ENCODE measurements around the gene TBC1D22A.

Gene TBC1D22A

DNA sequence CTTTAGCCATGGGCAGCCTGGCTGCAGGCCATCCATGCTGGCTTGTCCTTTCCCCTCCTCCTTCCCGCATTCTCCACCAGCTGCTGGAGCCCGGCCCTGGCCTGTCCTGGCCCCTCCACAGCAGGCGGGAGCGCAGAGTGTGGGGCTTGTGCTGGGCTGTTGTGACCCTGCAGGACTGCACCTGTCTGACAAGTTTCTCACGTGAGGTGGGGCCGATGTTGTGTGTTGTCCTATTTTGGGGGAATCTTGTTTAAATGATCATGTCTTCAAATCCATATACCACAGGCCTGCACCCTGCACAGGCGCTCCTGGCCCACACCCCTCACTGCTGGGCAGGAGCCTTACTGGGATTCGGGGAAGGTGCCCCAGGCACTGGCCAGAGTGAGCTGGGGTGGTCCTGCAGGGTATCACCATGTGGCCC, 30.4 kb downstream of the TBC1D22A start:
- ATAC-seq (ENCODE audit: low read depth): no peak
- TF ChIP-seq, protein P1, sequence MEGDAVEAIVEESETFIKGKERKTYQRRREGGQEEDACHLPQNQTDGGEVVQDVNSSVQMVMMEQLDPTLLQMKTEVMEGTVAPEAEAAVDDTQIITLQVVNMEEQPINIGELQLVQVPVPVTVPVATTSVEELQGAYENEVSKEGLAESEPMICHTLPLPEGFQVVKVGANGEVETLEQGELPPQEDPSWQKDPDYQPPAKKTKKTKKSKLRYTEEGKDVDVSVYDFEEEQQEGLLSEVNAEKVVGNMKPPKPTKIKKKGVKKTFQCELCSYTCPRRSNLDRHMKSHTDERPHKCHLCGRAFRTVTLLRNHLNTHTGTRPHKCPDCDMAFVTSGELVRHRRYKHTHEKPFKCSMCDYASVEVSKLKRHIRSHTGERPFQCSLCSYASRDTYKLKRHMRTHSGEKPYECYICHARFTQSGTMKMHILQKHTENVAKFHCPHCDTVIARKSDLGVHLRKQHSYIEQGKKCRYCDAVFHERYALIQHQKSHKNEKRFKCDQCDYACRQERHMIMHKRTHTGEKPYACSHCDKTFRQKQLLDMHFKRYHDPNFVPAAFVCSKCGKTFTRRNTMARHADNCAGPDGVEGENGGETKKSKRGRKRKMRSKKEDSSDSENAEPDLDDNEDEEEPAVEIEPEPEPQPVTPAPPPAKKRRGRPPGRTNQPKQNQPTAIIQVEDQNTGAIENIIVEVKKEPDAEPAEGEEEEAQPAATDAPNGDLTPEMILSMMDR (IDR thresholded peaks at IDR 0.05; ENCODE audit: poor library complexity, severe bottlenecking): no peak
- Histone ChIP-seq H3K27ac (ENCODE audit: poor library complexity, severe bottlenecking) (no peak overlapping the region), H3K27me3 (ENCODE audit: insufficient read depth, poor library complexity, severe bottlenecking) (no peaks in the 10 kb centered on the region), H3K36me3 (ENCODE audit: low read depth) (peaks cover 21% of the 10 kb centered on the region), H3K4me3 (ENCODE audit: severe bottlenecking) (no peak overlapping the region), H3K9me3 (ENCODE audit: severe bottlenecking) (no peaks in the 10 kb centered on the region), H3K4me1 (ENCODE audit: insufficient read depth, poor library complexity, severe bottlenecking) (peaks cover 8% of the 10 kb centered on the region)
- DNase-seq (ENCODE audit: low spot score): no peak

DNA sequence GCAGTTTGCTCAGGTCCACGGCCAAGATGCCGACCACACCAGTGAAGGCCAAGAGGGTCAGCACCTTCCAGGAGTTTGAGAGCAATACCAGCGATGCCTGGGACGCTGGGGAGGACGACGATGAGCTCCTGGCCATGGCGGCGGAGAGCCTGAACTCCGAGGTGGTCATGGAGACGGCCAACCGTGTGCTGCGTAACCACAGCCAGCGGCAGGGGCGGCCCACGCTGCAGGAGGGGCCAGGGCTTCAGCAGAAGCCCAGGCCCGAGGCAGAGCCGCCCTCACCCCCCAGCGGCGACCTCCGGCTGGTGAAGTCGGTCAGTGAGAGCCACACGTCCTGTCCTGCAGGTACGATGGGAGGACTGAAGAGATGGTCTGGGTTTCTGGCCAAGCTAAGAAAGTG, 31.0 kb downstream of the TBC1D22A start:
- H3K4me1 ChIP-seq (ENCODE audit: insufficient read depth, poor library complexity, severe bottlenecking): peaks cover 8% of the 10 kb centered on the region
- no peak overlapping the region for H3K4me3 ChIP-seq (ENCODE audit: severe bottlenecking)
- ATAC-seq (ENCODE audit: low read depth) (no peak), DNase-seq (ENCODE audit: low spot score) (no peak)
- H3K36me3 ChIP-seq (ENCODE audit: low read depth): peaks cover 25% of the 10 kb centered on the region
- no peaks in the 10 kb centered on the region for H3K9me3 ChIP-seq (ENCODE audit: severe bottlenecking)
- H3K27ac ChIP-seq (ENCODE audit: poor library complexity, severe bottlenecking): no peak overlapping the region
- no peaks in the 10 kb centered on the region for H3K27me3 ChIP-seq (ENCODE audit: insufficient read depth, poor library complexity, severe bottlenecking)
- TF ChIP-seq, protein P1 (IDR thresholded peaks at IDR 0.05; ENCODE audit: poor library complexity, severe bottlenecking): no peak

DNA sequence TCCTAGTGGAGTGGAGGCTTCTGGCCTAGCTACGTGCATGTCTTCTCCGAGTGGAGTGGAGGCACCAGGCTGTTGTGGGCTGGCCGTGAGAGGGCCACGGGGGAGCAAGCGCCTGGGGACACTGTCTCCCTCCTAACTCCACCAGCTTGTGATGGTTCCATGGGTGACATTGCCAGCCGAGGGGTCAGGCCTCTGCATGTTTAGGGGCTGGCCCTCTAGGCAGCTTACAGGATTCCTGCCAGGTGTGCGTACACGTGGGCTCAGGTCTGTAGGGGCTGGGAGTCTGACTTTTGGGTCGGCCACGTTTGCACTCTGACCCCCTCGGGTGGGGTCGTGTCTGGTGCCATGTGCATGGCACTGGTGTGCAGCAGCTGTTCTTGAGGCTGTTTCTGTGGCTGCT, 31.6 kb downstream of the TBC1D22A start:
- Histone ChIP-seq H3K9me3 (ENCODE audit: severe bottlenecking) (no peaks in the 10 kb centered on the region), H3K4me3 (ENCODE audit: severe bottlenecking) (no peak overlapping the region), H3K36me3 (ENCODE audit: low read depth) (peaks cover 27% of the 10 kb centered on the region), H3K27me3 (ENCODE audit: insufficient read depth, poor library complexity, severe bottlenecking) (no peaks in the 10 kb centered on the region), H3K27ac (ENCODE audit: poor library complexity, severe bottlenecking) (no peak overlapping the region), H3K4me1 (ENCODE audit: insufficient read depth, poor library complexity, severe bottlenecking) (peaks cover 8% of the 10 kb centered on the region)
- TF ChIP-seq, protein P1 (IDR thresholded peaks at IDR 0.05; ENCODE audit: poor library complexity, severe bottlenecking): no peak
- no peak for DNase-seq (ENCODE audit: low spot score)
- ATAC-seq (ENCODE audit: low read depth): no peak

DNA sequence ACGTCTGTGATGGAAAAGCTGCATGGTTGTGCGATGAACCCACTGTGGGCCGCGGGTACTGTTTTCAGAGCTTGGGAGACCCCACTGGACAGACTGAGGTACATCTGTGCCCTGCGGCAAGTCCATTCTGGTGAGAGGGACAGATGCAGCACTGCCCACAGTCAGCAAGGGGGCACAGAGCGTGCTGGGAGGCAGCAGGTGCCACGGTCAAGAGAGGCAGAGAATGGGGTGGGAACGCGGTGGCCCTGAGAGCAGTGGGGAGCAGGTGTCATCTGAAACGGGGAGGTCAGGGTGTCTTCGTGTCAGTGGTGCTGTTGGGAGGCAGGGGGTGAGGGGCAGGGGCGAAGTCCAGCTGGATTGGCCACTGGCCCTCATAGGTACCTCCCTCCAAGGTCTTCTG, 32.0 kb downstream of the TBC1D22A start:
- TF ChIP-seq, protein P1 (IDR thresholded peaks at IDR 0.05; ENCODE audit: poor library complexity, severe bottlenecking): no peak
- Histone ChIP-seq H3K36me3 (ENCODE audit: low read depth) (peaks cover 31% of the 10 kb centered on the region), H3K27ac (ENCODE audit: poor library complexity, severe bottlenecking) (no peak overlapping the region)

DNA sequence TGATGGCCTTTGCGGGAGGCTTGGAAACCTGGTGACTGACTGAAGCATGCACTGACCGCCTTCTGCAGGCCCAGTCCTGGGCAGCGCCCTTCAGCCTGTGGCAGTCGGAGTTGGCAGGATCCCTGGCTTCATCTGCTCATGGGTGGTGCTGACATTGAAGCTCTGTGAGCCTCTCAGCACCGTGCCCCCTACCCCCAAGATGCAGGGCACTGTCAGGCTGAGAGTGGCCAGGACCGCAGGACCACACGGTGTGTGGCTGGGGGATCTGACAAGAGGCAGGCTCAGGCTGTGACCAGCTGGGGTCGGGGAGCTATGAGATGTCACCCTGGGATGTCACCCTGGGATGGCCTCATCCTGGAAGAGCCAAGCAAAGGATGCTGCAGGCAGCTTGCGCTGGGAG, 32.7 kb downstream of the TBC1D22A start:
- no peak overlapping the region for H3K27ac ChIP-seq (ENCODE audit: poor library complexity, severe bottlenecking)
- DNase-seq (ENCODE audit: low spot score) (no peak), ATAC-seq (ENCODE audit: low read depth) (no peak)
- TF ChIP-seq, protein P1 (IDR thresholded peaks at IDR 0.05; ENCODE audit: poor library complexity, severe bottlenecking): no peak
- peaks cover 8% of the 10 kb centered on the region for H3K4me1 ChIP-seq (ENCODE audit: insufficient read depth, poor library complexity, severe bottlenecking)
- H3K27me3 ChIP-seq (ENCODE audit: insufficient read depth, poor library complexity, severe bottlenecking): no peaks in the 10 kb centered on the region
- peaks cover 37% of the 10 kb centered on the region for H3K36me3 ChIP-seq (ENCODE audit: low read depth)
- no peak overlapping the region for H3K4me3 ChIP-seq (ENCODE audit: severe bottlenecking)
- H3K9me3 ChIP-seq (ENCODE audit: severe bottlenecking): no peaks in the 10 kb centered on the region

More for the DNA sequence above, 32.0 kb downstream of the TBC1D22A start:
- peaks cover 8% of the 10 kb centered on the region for H3K4me1 ChIP-seq (ENCODE audit: insufficient read depth, poor library complexity, severe bottlenecking)
- DNase-seq (ENCODE audit: low spot score): no peak
- no peak overlapping the region for H3K4me3 ChIP-seq (ENCODE audit: severe bottlenecking)
- H3K27me3 ChIP-seq (ENCODE audit: insufficient read depth, poor library complexity, severe bottlenecking): no peaks in the 10 kb centered on the region
- no peaks in the 10 kb centered on the region for H3K9me3 ChIP-seq (ENCODE audit: severe bottlenecking)
- ATAC-seq (ENCODE audit: low read depth): no peak

Measured in RWPE2 (cell line).